GM21390 (cell line): ENCODE data around the gene PODXL2.

Experiments
- ATAC-seq: cut with Tn5 transposase; IDR thresholded peaks from one replicate; pipeline ENCODE4 v1.9.1; 2021; ENCODE audit not compliant: unreplicated experiment

PODXL2 gene

GRCh38 chr3:127629467-127630403 is 750 bp downstream of the PODXL2 start:
- no peak for ATAC-seq

GRCh38 chr3:127630811-127631714 is 2.1 kb downstream of the PODXL2 start:
- ATAC-seq: no peak

DNA sequence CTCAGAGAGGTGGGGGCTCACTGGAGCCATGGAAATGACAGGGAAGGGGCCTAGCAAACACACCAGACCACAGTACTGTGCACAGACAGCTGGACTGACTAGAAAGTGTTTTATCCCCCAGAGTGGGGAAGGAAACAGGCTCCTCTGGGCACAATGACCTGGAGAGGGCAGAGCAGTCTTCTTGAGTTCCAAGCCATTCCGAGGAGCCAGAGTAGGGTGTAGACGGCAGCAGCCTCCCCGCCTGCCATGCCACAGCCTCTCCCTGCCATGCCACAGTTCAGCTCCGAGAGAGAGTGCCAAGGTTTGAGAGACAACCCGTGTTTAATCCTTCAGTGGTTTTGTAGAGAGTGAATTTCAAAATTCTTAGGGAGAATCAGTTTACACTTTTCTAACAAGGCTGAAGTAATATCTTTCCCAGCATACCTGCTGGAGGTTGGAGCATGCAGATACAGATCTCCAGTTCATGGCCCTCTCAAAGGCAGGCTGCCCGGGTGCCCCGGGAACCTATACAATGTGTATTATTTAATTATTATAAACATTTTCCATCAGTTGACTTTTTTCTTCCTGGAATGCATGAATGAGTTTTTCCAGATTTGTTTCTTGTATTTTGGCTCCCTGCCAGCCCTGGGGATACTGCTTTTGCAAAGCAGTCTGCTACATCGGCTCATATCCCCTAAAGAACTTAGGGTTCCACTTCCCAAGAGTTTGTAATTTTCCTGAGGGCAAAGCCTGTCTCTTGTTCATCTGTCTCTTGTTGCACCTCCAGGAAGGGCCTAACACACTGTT is 3.2 kb downstream of the PODXL2 start:
- ATAC-seq: no peak

GRCh38 chr3:127634653-127635052 is 5.7 kb downstream of the PODXL2 start:
- ATAC-seq: no peak

DNA sequence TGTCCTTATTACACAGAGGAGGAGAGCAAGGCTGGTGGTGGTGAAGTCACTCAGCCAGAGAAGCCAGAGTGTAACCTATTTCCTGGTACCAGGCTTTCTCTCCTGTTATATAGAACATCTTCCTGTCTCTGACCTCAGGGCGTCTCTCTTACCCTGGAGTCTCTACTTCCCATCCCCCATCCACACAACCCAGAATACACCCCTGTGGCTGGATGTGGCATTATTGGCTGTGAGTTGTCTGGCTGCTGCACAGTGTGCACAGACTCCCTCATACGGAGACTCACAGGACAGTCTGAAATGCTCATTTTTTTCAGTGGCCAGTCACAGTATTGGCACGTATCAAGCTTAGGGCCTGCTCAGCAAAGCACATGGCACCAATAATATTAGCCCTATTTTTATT is 8.6 kb downstream of the PODXL2 start:
- ATAC-seq: no peak

- no peak for ATAC-seq
Observed at GRCh38 chr3:127637971-127638370, 9.0 kb downstream of the PODXL2 start.

DNA sequence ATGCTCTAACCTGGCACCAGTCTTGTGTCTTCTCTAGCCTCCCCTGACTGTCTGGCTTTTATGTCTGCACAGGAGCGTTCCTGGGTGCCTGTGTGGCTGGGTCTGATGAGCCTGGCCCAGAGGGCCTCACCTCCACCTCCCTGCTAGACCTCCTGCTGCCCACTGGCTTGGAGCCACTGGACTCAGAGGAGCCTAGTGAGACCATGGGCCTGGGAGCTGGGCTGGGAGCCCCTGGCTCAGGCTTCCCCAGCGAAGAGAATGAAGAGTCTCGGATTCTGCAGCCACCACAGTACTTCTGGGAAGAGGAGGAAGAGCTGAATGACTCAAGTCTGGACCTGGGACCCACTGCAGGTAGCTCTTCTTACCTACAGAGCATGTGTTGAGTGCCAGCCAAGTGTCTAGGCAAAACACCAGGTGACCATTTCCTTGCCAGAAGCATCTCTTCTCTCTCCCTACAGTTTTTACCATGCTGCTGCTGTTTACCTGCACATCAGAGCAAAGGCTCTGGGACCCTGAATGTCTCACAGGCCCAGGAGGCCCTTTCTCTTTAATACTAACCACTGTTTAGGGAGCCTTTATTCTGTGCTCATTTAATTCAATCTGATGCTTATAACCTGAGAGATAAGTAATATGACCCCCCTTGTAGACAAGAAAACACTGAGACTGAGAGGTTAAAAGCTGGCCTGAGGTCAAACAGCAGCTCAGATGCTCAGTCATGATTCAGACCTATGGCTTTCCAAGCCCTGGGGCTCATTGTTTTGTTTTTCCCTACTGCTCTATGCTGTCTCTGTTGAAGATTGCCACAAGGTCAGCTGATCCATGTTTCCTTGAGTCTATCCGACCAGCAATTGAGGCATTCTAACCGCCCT is 10.4 kb downstream of the PODXL2 start:
- no peak for ATAC-seq

GRCh38 chr3:127640042-127640355 is 11.0 kb downstream of the PODXL2 start:
- no peak for ATAC-seq

- ATAC-seq: no peak
Observed at GRCh38 chr3:127644641-127645370, 15.8 kb downstream of the PODXL2 start.

GRCh38 chr3:127645371-127646015 is 16.5 kb downstream of the PODXL2 start:
- no peak for ATAC-seq

GRCh38 chr3:127646501-127647046 is 17.6 kb downstream of the PODXL2 start:
- no peak for ATAC-seq

DNA sequence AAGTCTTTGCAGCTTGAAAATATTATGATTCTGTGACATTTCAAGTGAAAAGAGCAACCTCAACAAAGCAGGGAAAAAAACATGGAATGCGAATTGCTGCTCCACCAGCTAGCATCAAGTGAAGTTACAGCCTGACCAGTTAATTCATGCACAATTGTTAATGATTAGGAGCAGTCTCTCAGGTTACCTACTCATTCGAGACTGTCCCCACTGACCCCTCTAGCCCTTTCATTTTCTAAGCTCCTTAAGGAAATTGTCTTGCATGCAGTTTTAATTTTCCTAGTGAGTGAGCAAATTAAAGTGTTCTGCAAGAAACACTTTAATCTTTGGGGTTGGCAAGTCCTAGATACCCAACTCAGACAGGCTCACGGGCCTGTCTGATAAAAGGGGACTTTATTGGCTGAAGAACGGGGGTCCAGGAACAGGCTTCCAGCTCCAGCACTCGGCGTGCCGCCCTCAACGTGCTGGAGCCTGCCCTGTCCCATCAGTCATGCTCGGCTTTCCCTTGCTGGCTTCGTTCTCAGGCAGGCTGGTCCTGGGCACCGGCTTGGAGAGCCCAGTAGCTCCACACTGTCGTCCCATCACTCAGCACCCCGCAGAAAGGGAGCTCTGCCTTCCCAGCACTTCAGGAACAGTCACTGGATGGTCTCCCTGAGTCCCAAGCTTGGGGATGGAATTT is 18.3 kb downstream of the PODXL2 start:
- no peak for ATAC-seq

DNA sequence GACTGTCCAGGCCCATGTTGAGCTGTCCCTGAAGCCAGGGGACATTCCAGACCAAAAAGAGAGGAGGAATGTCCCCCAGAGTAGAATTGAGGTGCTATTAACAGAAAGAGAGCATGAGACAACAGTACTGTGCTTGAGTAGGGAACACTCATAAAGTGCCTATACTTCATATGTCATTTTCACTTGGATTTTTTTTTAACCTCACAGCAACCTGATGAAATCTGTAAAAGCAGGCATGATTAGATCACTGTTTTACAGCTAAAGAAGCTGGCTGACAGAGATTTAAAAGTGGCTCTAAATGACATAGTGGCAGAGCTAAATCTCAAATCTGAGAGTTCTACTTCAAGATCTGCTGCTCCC is 18.8 kb downstream of the PODXL2 start:
- ATAC-seq: no peak

DNA sequence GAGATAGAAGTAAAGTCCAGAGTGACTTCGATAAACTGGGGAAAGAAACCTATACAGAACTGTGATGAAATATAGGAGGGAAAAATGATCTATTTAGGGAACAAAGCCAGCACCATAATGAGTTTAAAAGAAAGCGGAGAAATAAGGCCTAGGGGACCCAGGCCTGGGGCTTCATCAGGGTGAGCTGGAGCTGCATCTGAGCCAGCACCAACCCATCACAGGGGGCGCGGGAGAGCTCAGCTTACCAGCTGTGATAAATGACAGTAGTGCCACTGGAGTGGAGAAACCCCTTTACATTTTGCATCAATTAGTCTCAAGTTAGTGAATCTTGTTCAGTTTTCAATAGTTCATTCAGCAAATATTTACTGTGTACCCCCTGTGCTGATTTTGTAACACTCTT is 21.3 kb downstream of the PODXL2 start:
- ATAC-seq: no peak

- no peak for ATAC-seq
Observed at GRCh38 chr3:127651516-127652172, 22.7 kb downstream of the PODXL2 start.

DNA sequence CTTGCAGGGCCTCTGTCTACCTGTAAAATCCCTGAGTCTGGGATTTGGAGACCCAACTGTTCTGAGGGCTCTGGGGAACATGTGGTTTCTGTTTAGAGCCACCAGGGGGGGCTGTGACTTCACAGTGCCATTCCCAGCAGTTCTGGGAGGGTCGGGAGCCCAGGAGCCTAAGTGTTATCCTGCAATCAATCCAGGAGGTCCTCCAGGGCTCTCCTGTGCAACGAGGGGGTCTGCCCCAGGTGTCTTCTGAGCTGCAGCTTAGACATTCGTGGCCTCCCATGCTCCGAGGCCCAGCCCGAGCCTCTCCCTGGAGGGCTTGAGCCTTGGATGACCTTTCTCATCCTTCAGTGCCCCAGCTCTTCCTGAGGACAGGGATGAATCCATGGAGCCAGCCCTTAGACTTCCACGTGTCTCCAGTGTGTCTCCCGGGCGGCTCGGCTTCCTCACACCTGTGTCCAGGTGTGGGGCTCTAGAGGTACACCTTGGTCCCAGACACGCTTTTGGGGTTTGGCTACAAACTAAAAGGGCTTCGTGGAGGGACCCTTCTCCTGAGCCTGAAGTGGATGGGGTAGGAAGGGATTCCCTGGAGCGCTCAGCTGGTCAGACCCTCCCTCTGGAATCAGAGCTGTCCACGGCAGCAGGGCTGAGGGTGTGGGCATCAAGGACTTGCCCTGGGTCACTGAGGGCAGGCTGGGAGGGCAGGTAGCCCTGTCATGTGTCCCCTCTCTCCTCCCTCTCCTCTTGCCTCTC is 23.4 kb downstream of the PODXL2 start:
- no peak for ATAC-seq

DNA sequence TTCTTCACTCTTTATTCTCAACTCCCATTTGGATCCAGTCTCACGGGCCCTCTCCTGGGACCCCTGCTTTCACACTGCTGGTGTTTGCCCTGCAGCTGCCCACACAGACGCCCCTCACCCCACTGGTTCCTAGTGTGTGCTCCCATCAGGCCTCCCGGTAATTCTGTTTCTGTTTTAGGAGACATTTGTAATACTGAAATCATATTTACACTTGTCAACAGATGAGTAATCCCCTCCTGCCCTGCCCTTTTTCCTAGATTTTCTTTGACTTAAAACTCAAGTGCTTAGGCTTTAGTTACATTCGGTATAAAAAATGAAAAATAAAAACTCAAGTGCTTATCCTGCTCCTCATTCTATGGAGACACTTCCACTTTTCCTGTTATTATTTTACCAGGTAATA is 25.4 kb downstream of the PODXL2 start:
- no peak for ATAC-seq
